ENCODE results near the gene TGM5.
"Not testable (repeated sequence)": the region's sequence is repeated elsewhere in the genome, so short reads cannot be mapped to it uniquely, and the experiment has no call there.

Gene TGM5

DNA sequence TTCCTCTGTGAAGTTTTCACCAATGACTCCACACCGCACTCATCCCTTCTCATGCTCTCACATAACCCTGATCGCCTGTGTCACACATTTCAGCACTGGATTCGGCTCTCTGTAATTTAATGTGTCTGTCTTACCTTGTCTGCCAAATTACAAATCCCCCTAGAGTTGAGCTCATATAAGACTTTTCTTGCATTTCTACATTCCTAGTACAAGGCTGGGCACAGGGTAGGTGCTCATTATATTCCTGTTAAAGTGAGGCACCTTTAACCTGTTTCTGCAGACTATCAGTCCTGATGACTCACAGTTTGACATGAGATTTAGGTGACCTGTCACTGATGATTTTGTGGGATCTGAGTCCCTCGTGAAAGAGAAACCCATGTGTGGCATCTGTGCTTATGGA lies 22.6 kb downstream of the TGM5 start:
- no peak for DNase-seq

DNA sequence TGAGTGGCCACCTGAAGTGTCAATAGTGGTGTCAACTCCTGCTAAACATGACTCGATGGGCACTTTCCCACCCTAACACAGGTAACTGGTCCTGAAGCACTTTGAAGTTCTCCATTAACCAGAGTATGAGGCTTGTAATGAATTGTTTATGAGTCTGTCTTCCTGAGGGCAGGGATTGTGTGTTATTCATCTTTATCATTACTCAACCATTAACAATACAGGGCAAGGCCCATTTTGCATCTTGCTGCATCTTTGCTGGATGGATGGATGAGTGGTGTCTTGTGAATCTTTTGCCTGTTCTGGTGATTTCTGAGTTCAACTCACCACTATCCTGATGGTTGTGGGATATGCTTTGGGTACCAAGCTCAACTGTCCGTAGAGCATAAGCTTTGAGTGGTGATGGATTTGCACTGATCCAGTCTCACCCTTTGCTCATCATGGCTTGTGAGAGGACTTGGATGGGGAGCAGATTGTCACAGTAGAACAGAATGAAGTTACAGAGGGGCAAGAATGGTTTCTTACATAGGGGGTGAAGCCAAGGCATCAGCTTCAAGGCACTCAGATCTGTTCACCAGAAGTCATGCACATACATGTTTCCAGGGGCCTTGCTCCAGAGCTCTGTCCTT lies 23.6 kb downstream of the TGM5 start:
- no peak for DNase-seq

DNA sequence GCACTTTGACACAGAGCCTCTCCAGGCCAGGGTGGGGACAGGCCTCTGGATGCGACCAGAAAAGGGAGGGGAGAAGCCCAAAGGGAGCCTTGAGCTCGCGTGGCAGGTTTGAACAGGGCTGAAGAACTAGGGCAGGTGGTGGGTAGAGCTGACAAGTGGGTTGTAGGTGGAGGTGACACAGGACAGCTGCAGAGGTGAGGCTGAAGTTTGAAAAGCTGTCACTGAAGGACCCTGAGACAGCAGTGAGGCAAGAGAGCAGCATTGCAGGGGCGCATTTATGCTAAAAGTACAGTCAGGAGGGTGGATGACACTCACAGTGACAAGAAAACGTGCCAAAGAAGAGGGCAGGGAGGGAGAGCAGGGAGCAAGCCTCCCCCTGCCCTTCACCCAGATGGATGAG lies 24.1 kb downstream of the TGM5 start:
- DNase-seq: no peak

DNA sequence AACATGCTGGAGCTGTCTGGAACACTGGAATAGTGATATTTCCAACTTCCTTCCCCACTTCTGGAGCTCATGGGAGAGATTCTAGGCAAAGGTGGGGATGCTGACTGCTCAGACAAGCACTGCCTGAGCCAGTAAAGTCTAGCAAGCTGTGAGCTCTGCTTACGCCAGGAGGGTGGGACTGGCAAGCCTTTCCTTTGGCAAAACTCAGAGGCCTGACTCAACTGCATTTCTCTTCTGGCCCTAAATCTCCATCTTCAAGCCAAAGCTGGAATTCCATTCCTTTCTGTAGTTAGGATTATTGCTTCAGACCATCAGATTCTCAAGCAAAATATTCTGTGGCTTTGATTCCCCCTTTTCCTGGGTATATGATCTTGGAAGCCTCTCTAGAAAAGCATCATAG lies 25.6 kb downstream of the TGM5 start:
- DNase-seq: no peak

DNA sequence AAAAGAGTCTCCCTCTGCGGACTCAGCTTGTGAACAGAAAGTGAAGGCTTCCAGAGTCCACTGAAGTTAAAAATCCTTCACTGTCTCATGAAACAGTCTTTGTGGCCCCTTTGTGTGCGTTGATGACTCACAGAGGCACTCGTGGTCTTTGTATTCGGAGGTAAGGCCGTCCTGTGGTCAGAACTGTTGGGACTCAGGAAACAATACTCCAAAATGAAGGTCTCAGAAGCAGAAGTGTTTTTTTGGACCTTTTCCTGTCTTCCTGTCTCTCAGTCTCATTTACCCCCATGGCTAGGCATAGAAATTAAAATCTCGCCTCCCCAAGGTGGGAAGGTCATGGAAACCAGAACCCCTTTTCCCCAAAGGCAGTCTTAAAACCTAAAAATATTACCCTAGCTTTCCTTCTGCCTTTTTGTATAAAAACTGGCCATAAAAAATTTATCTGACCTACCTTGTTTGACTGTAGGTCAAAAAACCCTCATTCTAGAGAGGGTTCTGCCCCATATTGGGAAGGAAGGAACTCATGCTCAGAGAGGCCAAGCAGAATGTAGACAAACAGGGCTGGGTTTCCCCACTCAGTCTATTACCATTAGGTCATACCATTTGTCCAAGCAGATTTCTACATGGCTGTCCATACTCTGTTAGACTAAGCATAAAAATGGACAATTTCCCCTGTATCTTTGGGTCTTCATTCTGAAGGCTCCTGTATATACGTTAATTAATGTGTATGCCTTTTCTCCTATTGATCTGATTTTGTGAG lies 26.8 kb downstream of the TGM5 start:
- no peak for DNase-seq

DNA sequence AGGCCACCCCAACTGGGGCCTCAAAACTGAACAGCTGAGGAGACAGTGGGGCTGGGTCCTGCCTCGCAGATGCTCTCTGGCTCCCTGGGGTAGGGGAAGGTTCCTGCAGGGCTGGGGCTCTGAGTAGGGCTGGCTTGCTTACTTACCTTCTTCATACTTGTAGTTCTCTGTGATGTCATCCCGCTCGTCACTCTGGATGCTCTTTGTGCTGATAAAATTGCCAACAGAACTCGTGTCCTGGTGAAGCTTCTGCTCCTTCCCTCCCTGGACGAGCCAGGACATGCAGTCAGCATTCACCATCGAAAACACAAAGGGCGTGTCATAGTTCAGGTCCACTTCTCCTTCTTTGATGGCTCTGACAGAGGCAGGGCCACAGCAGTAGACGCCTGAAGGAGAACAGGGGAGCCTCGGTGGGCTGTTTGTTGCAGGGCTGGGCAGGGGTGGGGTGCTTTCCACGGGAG lies 28.0 kb downstream of the TGM5 start:
- no peak for DNase-seq

DNA sequence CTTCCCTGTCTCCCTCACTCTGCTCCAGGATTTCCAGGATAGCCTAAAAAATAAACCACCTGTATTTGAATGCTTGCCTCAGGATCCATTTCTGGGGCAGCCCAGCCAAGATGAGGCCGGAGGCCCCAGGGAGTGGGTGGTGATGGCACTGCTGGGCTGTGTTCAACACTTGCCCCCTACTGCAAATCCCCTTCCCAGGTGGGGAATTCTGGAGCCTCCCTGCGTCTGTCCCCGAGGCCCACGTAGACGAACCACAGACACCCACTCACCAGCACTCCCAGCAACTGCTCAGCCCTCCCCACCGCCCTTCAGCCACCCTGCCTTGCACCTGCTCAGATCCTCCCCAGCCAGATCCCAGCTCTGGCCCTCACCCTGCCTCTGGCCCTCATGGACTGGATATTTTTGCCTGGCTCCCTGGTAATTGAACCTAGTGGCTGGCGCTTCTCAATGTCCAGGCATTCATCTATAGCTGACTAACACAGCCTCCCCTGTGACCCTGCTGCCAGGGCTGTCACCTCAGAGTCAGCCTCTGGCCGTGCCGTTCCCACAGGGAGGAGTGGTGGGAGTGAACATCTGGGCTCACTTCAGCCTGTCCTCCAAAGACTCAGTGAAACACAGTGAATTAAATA lies 28.8 kb downstream of the TGM5 start:
- DNase-seq: no peak

DNA sequence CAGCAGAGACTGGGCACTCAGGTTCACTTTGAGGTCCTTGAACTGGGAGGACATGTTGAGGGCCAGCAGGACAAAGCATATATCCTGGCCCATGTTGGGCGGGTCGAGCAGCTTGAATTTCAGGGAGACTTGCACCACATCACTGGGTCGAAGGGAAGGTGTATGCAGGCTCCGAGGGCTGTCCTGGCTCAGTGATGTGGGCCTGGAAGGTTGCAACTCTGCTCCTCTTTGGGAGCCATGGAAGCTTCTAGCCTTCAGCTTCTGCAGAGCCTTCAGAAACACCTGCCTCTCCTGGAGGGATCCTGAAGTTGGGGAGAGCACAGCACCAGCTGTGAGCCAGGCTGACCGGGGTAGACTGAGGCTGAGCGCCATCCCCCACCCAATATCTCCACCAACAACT lies 31.2 kb downstream of the TGM5 start:
- DNase-seq: no peak

DNA sequence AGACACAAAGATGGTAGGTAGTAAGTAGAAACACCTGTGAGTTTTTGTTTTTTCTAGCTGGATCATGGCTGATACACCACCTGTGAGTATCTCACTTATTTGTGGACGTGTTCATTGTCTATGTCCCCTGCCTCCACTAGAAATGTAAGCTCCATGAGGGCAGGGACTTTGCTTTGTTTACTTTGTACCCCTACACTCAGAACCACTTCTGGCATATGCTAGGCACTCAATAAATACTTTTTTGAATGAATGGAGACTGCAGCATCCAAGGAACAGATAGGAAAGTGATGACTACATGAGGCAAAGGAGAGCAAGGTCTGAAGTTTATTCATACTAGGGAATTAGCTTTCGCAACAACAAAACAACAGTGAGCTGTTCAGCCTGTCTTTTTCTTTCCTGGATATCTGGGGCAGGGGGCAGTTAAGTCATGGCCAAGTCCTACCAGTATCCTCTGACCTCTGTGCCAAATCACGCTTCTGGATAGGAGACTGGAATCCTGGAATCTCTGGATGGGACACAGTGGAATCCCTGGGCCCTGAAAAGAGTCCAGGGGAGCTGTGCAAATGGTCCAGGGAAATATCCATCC lies 34.3 kb downstream of the TGM5 start:
- no peak for DNase-seq

DNA sequence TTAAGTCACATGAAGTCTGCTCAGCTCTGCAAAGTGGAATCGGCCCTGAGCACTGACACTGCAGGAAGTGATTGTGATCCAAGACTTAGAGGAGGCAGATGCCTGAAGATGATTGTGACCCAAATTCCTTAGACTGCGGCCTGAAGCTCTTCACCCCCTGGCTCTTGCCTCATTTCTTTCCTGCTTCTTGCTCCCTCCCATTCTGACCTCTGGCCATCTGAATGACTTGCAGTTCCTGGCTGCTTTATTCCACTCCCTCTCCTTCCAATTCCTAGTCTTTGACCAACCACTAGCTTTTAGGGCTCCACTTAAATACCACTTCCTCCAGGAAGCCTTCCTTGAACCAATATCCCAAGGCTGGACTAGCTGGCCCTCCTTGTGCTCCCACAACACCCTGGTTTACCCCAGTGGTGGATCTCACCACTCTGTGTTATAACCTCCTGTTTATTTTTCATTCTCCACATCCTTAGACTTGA lies 36.0 kb downstream of the TGM5 start:
- no peak for DNase-seq

DNA sequence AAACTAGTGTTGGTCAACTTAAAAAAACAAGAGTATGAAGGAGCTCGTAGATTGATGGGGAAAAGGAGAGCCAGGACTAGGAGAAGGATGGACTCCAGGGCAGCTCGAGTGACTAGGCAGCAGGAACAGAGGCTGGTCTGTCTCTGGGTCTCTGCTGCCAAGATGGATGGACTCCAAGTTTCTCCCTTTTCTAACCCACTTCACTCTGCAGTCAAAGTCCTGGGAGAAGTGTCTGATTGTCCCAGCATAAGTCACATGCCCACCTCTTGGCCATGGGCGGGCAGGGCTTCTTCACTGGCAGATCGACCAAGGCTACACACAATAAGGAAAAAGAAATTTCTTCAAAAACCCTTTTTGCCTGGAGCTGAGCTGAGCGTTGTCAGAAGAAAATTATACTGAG lies 36.8 kb downstream of the TGM5 start:
- DNase-seq: no peak

DNA sequence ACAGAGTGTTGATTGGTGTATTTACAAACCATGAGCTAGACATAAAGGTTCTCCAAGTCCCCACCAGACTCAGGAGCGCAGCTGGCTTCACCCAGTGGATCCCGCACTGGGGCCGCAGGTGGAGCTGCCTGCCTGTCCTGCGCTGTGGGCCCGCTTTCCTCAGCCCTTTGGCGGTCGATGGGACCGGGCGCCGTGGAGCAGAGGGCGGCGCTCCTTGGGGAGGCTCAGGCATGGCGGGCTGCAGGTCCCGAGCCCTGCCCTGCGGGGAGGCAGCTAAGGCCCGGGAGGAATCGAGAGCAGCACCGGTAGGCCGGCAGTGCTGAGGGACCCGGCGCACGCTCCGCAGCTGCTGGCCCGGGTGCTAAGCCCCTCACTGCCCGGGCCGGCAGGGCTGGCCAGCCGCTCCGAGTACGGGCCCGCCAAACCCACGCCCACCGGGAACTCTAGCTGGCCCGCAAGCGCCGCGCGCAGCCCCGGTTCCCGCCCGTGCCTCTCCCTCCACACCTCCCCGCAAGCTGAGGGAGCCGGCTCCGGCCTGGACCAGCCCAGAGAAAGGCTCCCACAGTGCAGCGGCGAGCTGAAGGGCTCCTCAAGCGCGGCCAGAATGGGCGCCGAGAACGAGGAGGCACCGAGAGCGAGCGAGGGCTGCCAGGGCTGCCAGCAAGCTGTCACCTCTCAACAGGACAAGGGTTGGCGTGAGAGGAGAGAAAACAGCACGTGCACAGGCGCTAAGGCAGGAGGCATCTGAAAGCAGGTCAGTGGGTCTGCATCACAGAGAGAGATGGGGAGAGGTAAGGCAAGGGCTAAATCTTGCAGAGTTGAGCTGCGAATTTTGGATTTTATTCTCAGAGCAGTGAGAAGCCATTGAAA lies 40.1 kb downstream of the TGM5 start:
- DNase-seq: no peak

DNA sequence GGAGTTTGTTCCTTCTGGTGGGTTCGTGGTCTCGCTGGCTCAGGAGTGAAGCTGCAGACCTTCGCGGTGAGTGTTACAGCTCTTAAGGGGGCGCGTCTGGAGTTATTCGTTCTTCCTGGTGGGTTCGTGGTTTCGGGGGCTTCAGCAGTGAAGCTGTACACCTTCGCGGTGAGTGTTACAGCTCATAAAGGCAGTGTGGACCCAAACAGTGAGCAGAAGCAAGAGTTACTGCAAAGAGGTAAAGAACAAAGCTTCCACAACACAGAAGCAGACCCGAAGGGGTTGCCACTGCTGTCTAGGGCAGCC lies 40.8 kb downstream of the TGM5 start:
- not testable (repeated sequence) for DNase-seq

DNA sequence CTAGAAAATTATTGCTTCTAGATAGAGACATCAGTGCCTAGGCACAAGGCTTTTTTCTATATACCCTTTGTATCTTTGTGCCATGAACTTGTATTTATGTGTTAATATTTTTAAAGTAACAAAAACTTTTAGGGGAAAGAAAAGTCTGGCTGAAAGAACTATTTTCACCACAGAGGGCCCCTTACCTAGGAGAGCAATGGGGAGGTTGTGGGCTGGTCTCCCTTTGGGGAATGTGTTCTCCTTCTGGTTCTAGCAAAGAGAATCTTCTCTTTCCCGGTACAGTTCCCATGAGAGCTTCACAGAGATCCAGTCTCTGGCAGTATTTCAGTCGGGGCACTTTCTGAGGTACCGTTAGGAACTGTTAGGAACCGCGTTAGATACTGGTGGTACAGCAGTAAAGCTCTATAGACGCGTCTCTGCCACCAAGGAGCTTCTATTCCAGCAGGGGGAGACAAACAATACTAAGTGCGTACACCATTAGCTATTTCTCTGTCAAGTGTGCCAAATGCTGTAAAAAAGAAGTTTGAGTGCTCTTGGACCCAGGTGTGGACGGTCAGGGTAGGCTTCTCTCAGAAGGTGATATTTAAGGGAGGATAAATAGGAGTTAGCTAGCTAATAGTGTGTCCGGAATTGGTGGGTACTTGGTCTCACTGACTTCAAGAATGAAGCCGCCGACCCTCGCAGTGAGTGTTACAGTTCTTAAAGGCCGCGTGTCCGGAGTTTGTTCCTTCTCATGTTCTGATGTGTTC lies 41.4 kb downstream of the TGM5 start:
- DNase-seq: no peak

DNA sequence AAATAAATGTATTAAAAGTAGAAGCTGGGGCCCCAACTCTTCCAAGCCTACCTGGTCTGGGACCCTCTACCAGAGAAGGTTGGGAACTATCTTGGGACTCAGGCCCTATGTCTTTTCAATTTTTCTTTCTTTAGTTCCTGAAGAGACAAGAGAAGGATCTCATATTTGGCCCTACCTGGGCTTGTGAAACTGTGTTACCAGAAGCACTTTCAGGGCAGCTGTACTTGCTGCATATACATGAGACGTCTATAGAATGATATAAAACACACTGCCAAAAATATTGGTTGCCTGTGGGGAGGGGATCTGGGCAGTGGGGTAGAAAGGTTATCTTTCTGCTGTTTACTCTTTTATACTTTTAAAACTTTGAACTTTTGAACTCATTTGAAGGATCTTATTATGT lies 45.3 kb downstream of the TGM5 start:
- no peak for DNase-seq

DNA sequence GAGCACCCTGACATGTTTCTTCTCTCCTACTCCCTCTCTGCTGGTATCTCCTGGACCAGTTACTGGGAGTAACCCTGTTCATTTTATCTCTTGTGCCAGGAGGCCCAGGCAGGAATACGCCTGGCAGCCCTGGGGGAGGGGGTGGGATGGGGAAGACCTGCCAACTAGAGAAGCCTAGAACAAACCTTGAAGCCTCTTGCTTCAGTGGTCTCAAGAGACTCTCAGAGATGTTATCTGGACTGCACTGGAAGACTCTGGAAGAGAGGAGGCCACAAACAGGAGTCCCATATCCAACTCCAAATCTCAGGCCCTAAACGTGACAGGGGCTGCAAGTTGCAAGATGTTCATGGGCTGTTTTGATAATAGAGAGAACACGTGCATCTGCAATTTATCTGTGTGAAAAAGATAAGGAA lies 45.7 kb downstream of the TGM5 start, which contains the start of gene EPB42:
Gene EPB42 (minus strand): TSS at position 28 of the 413 bp plus-strand sequence. CDS start 193 bp downstream, outside the sequence.
- no peak for DNase-seq

DNA sequence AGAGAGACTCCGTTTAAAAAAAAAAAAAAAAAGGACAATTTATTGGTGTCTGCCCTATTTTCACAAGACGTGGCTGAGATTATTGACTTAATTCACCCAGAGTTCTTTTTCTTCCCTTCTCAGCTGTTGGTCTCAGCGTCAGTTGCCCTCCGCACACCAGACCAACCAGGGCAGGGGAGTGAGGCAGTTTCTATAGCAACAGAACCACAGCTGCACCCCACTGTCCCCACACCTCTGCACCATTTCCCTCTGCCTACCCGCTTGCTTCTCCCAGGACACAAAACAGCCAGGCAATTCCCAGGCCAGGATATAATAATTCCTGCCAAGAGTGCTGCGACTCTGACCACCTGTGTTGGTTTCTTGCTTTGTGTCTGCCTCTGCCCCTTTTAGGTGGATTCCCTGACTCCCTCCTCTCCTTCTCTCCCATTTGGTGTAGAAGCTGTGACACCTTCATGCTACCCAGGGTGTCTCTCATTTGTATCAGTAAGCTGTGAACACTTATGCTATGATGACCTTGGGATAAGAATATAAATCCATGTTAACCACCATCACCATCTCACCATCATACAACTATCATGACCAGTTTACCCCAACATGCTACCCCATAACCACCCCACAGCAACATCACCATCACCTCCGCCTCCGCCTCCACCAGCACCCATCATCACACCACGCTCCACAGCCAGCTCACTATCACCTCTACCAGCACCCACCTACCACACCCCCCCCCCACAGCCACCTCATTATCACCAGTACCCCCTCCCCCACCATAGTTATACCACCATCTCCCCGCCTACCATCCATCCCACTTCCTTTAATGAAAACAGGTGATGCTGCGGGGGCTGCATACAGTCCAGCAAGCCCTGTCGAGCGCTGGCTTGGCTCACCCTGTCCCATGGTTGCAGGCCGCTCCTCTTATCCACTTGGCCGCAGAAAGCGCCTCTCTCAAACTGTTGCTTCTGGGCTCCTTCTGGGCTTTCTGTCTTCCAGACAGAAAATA lies 46.5 kb downstream of the TGM5 start:
- no peak for DNase-seq

DNA sequence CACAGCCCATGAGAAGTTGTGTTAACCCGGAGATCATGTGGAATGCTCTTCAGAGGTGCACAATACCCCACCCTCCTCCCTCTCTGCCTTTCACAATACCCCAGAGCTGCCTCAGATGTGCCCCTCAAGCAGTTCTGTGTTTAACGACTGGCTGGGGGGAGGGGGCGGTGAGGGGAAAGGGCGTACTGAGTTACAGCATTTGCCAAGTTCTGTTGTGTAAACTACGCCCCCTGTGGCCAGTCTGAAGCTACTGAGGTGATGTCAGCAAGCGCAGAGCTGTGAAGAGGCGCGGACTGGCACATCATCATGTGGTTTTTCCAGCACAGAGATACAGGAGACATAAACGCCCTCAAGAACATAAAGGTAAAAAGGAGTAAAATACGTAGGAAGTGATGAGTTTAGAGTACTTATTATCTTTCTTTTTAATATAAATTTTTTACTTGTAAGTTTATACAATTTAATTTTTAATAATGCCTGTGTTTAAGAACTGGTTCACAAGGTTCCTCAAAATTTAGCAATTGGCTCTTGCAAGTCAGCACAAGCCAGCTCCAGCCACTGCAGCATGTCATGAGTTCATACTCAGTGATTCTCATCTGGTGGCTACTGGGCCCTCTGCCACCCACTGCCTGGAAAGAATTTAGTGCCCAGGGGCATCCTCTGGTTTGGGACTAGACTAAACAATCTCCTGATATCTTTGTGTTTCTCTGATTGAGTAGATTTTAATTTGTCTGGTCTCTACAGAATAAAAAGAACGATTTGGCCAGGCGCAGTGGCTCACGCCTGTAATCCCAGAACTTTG lies 47.6 kb downstream of the TGM5 start:
- DNase-seq: no peak

DNA sequence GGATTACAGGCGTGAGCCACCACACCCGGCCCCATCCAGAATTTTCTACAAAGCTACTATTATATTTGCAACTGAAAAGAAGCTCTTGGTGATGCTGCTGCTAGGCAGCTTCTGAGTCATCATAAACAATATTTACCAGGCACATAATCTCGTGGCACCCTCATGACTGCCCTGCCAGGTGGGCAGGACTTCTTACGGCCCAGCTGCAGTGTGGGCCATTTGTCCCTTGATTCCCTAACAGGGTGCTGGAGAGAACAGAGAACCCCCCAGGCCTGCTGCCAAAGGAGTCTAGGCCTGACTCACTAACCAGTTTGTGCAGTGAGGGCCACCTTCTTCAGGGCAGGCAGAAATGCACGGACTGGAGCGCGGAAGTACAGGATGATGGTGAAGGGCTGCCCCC lies 50.8 kb downstream of the TGM5 start:
- DNase-seq: no peak
